GM12878 (cell line): ENCODE measurements around the gene CHP1.

ENCODE experiments used
- ATF7 ChIP-seq: fragments of 450-650 bp; IDR thresholded peaks from 2 replicates; pipeline ENCODE4 v1.6.1; 2016; ENCODE audit warnings: low read depth, mild to moderate bottlenecking
- BCL11A ChIP-seq: IDR thresholded peaks from 2 replicates; pipeline ENCODE4 v1.6.1; 2011; ENCODE audit warnings: low read depth, low read length
- CHD1 ChIP-seq: IDR thresholded peaks from 2 replicates; pipeline ENCODE4 v1.6.1; 2012; ENCODE audit warnings: low read depth, low read length, improper control_type of control experiment
- CHD4 ChIP-seq: fragments of 200-600 bp; sonication (generic); IDR thresholded peaks from 2 replicates; pipeline ENCODE4 v1.6.1; 2016; ENCODE audit warnings: mild to moderate bottlenecking
- FOXM1 ChIP-seq: IDR thresholded peaks from 2 replicates; pipeline ENCODE4 v1.6.1; 2012; ENCODE audit warnings: low read depth, mild to moderate bottlenecking, inconsistent platforms, low read length, moderate library complexity
- JUNB ChIP-seq: IDR thresholded peaks from 2 replicates; pipeline ENCODE4 v1.6.1; 2016; ENCODE audit warnings: antibody characterized with exemption, mild to moderate bottlenecking
- JUND ChIP-seq: IDR thresholded peaks from 2 replicates; pipeline ENCODE4 v1.6.1; 2012; ENCODE audit warnings: low read depth, mild to moderate bottlenecking, low read length, improper control_type of control experiment, moderate library complexity
- POLR2A ChIP-seq: IDR thresholded peaks from 2 replicates; pipeline ENCODE4 v1.6.1; 2011; ENCODE audit warnings: low read depth, mild to moderate bottlenecking, low read length
- SIN3A ChIP-seq: IDR thresholded peaks from 2 replicates; pipeline ENCODE4 v1.6.1; 2012; ENCODE audit warnings: low read depth, low read length, improper control_type of control experiment
- SREBF2 ChIP-seq: IDR thresholded peaks from 2 replicates; pipeline ENCODE4 v1.6.1; 2012; ENCODE audit warnings: mild to moderate bottlenecking, low read length
- TARDBP ChIP-seq: IDR thresholded peaks from 2 replicates; pipeline ENCODE4 v1.6.1; 2016; ENCODE audit warnings: borderline replicate concordance
- ZNF24 ChIP-seq: fragments of 450-650 bp; IDR thresholded peaks from 2 replicates; pipeline ENCODE4 v1.6.1; 2017; ENCODE audit warnings: antibody characterized with exemption, mild to moderate bottlenecking
- TF ChIP-seq, protein P1 (sequence below), 3 experiments: IDR thresholded peaks in 2 of 3; conservative IDR thresholded peaks in 1 of 3; 2 replicates each; pipeline ENCODE4 v1.5.1; 2011; ENCODE audit warnings: low read depth in 3 of 3, low read length in 3 of 3, mild to moderate bottlenecking in 3 of 3, control low read depth in 2 of 3, moderate library complexity in 2 of 3, inconsistent platforms in 1 of 3, mixed read lengths in 1 of 3; ENCODE audit not compliant: control insufficient read depth in 2 of 3, insufficient read depth in 1 of 3; ENCODE audit errors: extremely low read depth in 1 of 3
- TF ChIP-seq, protein P2 (sequence below): fragments of 450-650 bp; IDR thresholded peaks from 2 replicates; pipeline ENCODE4 v1.6.1; 2017; ENCODE audit warnings: mild to moderate bottlenecking, low read depth, inconsistent platforms; ENCODE audit not compliant: poor library complexity, severe bottlenecking

GRCh38 chr15:41262571-41262970, 31.5 kb downstream of the CHP1 start:
- TF ChIP-seq JUNB (no peak), CHD4 (no peak), POLR2A (no peak), BCL11A (no peak), FOXM1 (no peak), ATF7 (no peak), TARDBP (no peak), ZNF24 (no peak), SIN3A (no peak), CHD1 (no peak), SREBF2 (no peak), JUND (no peak)
- TF ChIP-seq, protein P1, sequence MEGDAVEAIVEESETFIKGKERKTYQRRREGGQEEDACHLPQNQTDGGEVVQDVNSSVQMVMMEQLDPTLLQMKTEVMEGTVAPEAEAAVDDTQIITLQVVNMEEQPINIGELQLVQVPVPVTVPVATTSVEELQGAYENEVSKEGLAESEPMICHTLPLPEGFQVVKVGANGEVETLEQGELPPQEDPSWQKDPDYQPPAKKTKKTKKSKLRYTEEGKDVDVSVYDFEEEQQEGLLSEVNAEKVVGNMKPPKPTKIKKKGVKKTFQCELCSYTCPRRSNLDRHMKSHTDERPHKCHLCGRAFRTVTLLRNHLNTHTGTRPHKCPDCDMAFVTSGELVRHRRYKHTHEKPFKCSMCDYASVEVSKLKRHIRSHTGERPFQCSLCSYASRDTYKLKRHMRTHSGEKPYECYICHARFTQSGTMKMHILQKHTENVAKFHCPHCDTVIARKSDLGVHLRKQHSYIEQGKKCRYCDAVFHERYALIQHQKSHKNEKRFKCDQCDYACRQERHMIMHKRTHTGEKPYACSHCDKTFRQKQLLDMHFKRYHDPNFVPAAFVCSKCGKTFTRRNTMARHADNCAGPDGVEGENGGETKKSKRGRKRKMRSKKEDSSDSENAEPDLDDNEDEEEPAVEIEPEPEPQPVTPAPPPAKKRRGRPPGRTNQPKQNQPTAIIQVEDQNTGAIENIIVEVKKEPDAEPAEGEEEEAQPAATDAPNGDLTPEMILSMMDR (IDR thresholded peaks at IDR 0.05 in 2 of 3, conservative IDR thresholded peaks at IDR 0.05 in 1 of 3; ENCODE audit: control insufficient read depth in 2 of 3, extremely low read depth in 1 of 3, insufficient read depth in 1 of 3, low read depth in 3 of 3, low read length in 3 of 3), result no peak
- TF ChIP-seq, protein P2, sequence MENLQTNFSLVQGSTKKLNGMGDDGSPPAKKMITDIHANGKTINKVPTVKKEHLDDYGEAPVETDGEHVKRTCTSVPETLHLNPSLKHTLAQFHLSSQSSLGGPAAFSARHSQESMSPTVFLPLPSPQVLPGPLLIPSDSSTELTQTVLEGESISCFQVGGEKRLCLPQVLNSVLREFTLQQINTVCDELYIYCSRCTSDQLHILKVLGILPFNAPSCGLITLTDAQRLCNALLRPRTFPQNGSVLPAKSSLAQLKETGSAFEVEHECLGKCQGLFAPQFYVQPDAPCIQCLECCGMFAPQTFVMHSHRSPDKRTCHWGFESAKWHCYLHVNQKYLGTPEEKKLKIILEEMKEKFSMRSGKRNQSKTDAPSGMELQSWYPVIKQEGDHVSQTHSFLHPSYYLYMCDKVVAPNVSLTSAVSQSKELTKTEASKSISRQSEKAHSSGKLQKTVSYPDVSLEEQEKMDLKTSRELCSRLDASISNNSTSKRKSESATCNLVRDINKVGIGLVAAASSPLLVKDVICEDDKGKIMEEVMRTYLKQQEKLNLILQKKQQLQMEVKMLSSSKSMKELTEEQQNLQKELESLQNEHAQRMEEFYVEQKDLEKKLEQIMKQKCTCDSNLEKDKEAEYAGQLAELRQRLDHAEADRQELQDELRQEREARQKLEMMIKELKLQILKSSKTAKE, result no peak
